Motor neuron (in vitro differentiated cells): ENCODE measurements around the gene PDGFRB. TPM values are rescaled to one million over a fixed set of nuclear protein-coding genes. Genes with fewer than 3 reads are reported as not detected.

Experiments
- ATAC-seq, 8 experiments: fragments of 200-7000 bp; cut with Tn5 transposase; replicated peaks in 6 of 8; 2 replicates each; pipeline ENCODE4 v1.8.0; 2021; ENCODE audit warnings: mild to moderate bottlenecking in 8 of 8, moderate library complexity in 8 of 8
- H3K27ac ChIP-seq, 2 donors: fragments of 250-450 bp; sonication (Bioruptor Pico); 2 replicates each; pipeline ENCODE4 v1.9.0; 2021; ENCODE audit warnings: antibody characterized with exemption in 2 of 2, mild to moderate bottlenecking in 2 of 2, moderate library complexity in 1 of 2
- H3K4me1 ChIP-seq, 2 donors: fragments of 250-450 bp; sonication (Bioruptor Pico); replicated peaks in 1 of 2; 2 replicates each; pipeline ENCODE4 v1.6.1; 2021; ENCODE audit warnings: antibody characterized with exemption in 2 of 2, mild to moderate bottlenecking in 2 of 2, moderate library complexity in 1 of 2
- H3K4me3 ChIP-seq, 5 donors: fragments of 250-450 bp; sonication (Bioruptor Pico); 2 replicates each; pipeline ENCODE4 v1.9.0; 2021; ENCODE audit warnings: antibody characterized with exemption in 5 of 5, mild to moderate bottlenecking in 5 of 5, moderate library complexity in 4 of 5
- WGBS, 10 experiments: fragments of 450-650 bp; shearing (Covaris generic); methylation state at CpG; one replicate each; pipeline ENCODE4 v1.0.0; 2022; 5-methylcytosine and 5-hydroxymethylcytosine counted together
- in situ Hi-C, 9 experiments: fragments of 400-800 bp; cut with MboI; loops; one replicate each; pipeline ENCODE4 v1.15.0; 2021; ENCODE audit warnings: low sequenced_read_pairs in 9 of 9, low pct_unique_long_range_greater_than_20kb in 2 of 9; ENCODE audit not compliant: unreplicated experiment in 9 of 9
- total RNA-seq, 8 experiments: library from RNA; unstranded; fragments of 300-600 nt; gene quantifications; 2 replicates each; pipeline versions ENCODE4 v1.2.3 to v1.2.4, GENCODE V29; 2022

Gene PDGFRB
- total RNA-seq, 8 experiments from 2014 or later = 0.38 to 42.4 (median 4.6) TPM

DNA sequence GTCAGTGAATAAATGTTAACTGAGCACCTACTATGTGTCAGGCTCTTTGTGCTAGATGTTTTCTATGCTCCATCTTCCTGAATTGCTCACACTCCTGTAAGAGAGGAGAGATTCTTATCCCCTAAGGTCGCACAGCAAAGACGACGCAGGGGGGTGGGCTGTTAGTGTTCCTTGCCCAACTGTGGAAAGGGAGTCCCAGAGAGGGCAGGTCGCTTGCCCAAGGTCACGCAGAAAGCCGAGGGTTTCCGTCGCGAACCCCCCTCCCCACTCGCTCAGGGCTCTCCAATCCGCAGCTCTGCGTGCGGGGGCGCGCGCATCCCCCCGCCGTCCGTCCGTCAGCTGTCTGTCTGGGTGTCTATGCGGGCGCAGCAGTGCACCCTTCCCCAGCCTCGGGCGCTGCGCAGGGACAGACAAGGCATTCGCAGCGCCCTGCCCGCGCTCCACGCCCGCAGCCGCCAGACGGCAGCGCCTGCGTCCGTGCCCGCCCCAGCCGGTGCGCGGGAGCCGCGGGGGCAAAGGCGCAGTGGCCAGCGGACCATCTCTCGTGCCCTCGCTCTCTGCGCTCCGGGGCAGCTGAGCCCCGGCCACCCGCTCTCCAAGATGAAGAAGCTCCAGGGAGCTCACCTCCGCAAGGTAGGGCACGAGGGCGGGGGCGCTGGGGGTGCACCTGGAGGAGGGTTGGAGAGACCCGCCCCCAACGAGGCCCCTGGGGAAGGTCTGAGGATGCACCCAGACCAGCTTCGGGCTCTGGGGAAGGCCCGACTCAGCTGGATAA is 34.3 kb upstream of the PDGFRB start, which contains the start of gene SLC6A7:
TSS of gene SLC6A7 (plus strand) at position 335 of the 775 bp plus-strand sequence. CDS start at position 601, 266 bp downstream.
- peaks cover 24 to 28% of the 10 kb centered on the region in 2 donors for H3K4me1 ChIP-seq
- no peak within 1 kb of the TSS for H3K27ac ChIP-seq
- no peak within 1 kb of the TSS for H3K4me3 ChIP-seq
- WGBS, 10 experiments = 3 to 75% (median 23%) methylated on average over 2 to 10 of the region's 58 CpGs; no CpG with 5 or more reads in 3 of the 10 experiments
- ATAC-seq = peak in 5 of 8 experiments; percentile 25 to 67 (median 60)
- in situ Hi-C loops = no loop called here

DNA sequence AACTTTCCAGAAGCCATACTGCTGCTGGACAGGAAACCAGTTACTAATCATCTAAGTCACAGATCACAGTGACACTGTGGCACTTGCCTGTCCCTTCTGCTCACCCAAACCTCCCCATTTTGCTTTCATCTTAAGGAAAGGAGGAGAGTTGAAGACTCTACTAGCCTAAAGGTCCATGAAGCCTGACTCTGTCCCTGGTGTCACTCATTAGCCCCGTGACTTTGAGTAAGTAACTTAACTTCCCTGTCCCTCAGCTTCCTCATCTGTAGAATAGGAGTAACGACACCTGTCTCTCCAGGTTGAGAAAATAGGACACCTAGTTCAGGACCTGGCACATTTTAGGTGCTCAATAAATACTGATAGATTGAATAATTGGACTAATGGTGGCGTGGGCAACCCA is 33.7 kb upstream of the PDGFRB start:
- no peak overlapping the region for H3K4me3 ChIP-seq
- peaks cover 23 to 28% of the 10 kb centered on the region in 2 donors for H3K4me1 ChIP-seq
- in situ Hi-C loops = no loop called here
- H3K27ac ChIP-seq = no peak overlapping the region
- WGBS, 10 experiments = 53 to 83% (median 80%) methylated on average over 1 to 3 of the region's 3 CpGs; no CpG with 5 or more reads in 2 of the 10 experiments
- ATAC-seq = no peak

DNA sequence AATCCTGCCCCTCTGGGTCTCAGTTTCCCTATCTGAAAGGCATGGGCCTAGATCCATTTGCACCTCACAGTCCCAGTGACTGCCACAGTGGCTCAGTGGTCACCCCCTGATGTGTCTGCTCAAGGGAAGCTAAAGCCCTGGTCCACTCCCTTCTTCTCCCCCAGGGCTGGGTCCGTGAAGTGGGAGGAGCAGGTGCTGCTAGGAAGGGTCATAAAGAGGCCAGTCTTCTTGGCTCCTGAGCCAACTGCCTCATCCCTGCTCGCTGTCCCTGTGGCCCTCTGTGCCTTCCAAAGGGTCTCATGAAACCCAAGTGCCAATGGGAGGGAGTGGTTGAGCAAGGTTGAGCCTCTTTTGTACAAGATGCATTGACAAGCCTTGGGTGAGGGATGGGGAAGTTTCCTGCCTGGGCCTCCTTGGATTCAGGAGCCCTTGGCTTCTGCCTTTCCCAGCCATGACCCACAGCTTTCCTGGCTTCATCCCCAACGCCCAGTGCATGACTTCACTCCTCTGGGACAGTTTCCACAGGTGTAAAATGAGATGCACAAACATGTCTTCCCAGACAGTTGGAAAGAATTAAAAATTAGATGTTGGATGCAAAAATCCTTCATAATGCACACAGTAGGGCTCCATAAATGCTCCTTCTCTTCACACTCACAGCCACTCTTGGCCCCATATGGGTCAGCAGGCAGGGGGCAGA is 32.6 kb upstream of the PDGFRB start:
- ATAC-seq = peak in 1 of 8 experiments; percentile 18

GRCh38 chr5:150186897-150187296 is 31.3 kb upstream of the PDGFRB start:
- H3K4me3 ChIP-seq = no peak overlapping the region
- 9 to 88% (median 61%) methylated on average over 1 to 3 of the region's 4 CpGs; no CpG with 5 or more reads in 4 of the 10 experiments for WGBS, 10 experiments
- in situ Hi-C loops = no loop called here
- H3K4me1 ChIP-seq = peaks cover 18 to 21% of the 10 kb centered on the region in 2 donors
- no peak overlapping the region for H3K27ac ChIP-seq
- ATAC-seq = peak in 2 of 8 experiments; percentile 50 to 65

More for the DNA sequence above, 32.6 kb upstream of the PDGFRB start:
- Histone ChIP-seq H3K27ac (no peak overlapping the region), H3K4me3 (no peak overlapping the region), H3K4me1 (peaks cover 28 to 34% of the 10 kb centered on the region in 2 donors)
- WGBS, 10 experiments = 17 to 80% (median 80%) methylated on average over 1 to 3 of the region's 3 CpGs; no CpG with 5 or more reads in 5 of the 10 experiments
- in situ Hi-C loops = no loop called here

- no peak for ATAC-seq
- H3K4me3 ChIP-seq = no peak overlapping the region
- peaks cover 14 to 17% of the 10 kb centered on the region in 2 donors for H3K4me1 ChIP-seq
- H3K27ac ChIP-seq = no peak overlapping the region
- WGBS, 10 experiments = 67 to 100% (median 87%) methylated on average over 1 to 7 of the region's 8 CpGs; no CpG with 5 or more reads in 5 of the 10 experiments
- in situ Hi-C loops = no loop called here
Measured at GRCh38 chr5:150186137-150186536, 30.5 kb upstream of the PDGFRB start.

DNA sequence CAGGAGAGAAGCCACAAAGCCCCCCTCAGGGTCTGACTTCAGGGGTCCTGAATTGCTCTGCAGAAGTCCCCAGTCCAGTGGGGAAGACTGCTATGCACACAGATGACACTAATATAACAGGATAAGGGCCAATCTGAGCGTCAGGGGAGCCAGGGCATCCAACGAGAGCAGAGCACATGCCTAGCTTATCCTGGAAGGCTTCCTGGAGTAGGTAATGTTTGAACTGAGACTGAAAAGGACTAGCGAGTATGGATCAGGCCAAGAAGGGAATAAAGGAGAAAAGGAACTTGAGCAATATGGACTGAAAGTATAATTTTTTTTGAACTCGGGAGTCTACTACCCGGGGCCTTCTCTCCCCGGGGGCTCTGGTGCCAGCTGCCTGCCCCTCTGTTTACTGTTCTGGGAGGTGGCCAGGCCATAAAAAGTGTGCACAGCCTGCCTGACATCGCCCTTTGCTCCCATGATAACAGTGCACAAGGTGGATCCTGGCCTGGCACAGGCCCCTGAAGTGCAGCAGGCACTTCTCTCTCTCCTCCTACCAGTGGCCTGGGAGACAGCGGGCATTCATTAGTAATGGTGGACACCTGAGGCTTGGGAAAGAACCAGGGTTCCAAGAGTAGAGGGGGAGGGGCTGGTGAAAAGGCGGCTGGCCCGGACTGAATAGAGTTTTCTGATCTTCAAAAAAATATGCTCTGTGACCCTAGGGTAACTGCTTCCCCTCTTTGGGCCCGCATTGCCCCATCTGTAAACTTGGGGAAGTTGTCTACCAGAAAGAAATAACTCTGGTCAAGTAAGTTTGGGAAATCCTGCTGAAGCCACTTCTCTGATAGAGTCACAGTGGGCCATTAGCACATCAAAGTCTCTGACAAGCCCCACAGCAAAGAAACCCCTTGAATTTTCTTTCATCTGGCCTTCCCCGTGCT is 29.6 kb upstream of the PDGFRB start:
- peaks cover 7 to 11% of the 10 kb centered on the region in 2 donors for H3K4me1 ChIP-seq
- no peak for ATAC-seq
- WGBS, 10 experiments = 50 to 100% (median 75%) methylated on average over 1 to 9 of the region's 12 CpGs; no CpG with 5 or more reads in 2 of the 10 experiments
- H3K27ac ChIP-seq = no peak overlapping the region
- in situ Hi-C loops = no loop called here
- H3K4me3 ChIP-seq = no peak overlapping the region

GRCh38 chr5:150184006-150184405 is 28.4 kb upstream of the PDGFRB start:
- peak in 1 of 8 experiments; percentile 4 for ATAC-seq
- Histone ChIP-seq H3K4me3 (no peak overlapping the region), H3K4me1 (peaks cover 5 to 6% of the 10 kb centered on the region in 2 donors), H3K27ac (no peak overlapping the region)
- in situ Hi-C loops = no loop called here
- 40 to 100% (median 72%) methylated on average over 1 of the region's 2 CpGs; no CpG with 5 or more reads in 6 of the 10 experiments for WGBS, 10 experiments

DNA sequence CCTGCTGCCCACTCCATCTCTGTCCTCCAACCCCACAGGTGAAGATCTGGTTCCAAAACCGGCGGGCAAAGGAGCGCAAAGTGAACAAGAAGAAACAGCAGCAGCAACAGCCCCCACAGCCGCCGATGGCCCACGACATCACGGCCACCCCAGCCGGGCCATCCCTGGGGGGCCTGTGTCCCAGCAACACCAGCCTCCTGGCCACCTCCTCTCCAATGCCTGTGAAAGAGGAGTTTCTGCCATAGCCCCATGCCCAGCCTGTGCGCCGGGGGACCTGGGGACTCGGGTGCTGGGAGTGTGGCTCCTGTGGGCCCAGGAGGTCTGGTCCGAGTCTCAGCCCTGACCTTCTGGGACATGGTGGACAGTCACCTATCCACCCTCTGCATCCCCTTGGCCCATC is 27.8 kb upstream of the PDGFRB start:
- 66 to 93% (median 92%) methylated on average over 2 to 9 of the region's 12 CpGs; no CpG with 5 or more reads in 6 of the 10 experiments for WGBS, 10 experiments
- Histone ChIP-seq H3K4me1 (peaks cover 5 to 6% of the 10 kb centered on the region in 2 donors), H3K4me3 (no peak overlapping the region), H3K27ac (no peak overlapping the region)
- ATAC-seq = no peak
- in situ Hi-C loops = no loop called here

DNA sequence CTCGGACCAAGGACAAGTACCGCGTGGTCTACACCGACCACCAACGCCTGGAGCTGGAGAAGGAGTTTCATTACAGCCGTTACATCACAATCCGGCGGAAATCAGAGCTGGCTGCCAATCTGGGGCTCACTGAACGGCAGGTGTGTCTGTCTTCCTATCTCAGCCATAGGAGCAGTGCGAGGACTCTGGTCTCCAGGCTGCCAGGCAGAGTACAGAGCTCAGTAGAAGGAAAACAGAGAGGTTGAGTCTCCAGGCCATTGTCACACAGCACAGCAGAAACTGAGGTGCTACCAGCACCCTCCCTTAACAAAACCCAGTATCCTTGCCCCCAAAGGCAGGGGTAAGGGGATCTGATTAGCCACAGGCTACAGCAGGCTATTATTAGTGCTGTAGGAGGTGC is 27.1 kb upstream of the PDGFRB start:
- no peak for ATAC-seq
- in situ Hi-C loops = no loop called here
- Histone ChIP-seq H3K4me3 (no peak overlapping the region), H3K4me1 (peaks cover 5 to 6% of the 10 kb centered on the region in 2 donors), H3K27ac (no peak overlapping the region)
- 85 to 100% (median 98%) methylated on average over 1 to 8 of the region's 10 CpGs; no CpG with 5 or more reads in 2 of the 10 experiments for WGBS, 10 experiments

DNA sequence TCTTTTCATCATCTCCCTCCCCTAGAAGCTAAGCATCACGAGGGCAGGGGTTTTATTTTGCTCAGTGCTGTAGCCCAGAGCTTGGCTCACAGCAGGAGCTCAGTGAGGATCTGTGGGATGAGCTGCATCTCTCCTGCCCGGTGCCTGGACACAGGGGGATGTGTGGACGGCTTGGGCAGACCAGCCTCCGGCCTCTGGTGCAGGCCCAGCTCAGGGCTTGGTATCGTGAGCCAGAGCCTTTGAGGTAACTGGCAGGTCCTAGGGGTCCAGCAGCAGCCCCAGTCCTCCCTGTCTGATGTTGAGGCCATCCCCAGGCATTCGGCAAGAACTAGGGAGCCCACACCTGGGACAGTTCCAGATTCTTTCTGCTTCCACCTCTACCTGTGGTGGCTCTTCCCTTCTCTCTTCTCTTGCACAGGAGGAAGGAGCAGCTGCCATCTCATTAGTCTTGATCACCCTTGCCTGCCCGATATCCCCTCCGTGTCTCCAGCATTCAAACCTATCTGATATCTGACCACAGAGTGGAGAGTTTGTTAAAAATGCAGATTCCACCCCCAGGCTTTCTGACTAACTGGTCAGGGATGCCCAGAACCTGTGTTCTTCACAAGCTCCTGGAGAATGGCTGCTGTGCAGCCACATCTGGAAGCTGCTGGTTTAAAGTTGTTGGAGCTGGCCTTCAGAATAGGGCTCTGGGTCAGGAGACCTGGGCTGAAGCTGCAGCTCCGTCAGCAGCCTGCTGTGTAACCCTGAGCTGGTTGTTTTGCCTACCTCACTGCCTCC is 26.3 kb upstream of the PDGFRB start:
- in situ Hi-C loops = no loop called here
- peaks cover 5 to 6% of the 10 kb centered on the region in 2 donors for H3K4me1 ChIP-seq
- H3K4me3 ChIP-seq = no peak overlapping the region
- H3K27ac ChIP-seq = no peak overlapping the region
- no peak for ATAC-seq
- WGBS, 10 experiments = 48 to 100% (median 74%) methylated on average over 1 to 6 of the region's 9 CpGs

DNA sequence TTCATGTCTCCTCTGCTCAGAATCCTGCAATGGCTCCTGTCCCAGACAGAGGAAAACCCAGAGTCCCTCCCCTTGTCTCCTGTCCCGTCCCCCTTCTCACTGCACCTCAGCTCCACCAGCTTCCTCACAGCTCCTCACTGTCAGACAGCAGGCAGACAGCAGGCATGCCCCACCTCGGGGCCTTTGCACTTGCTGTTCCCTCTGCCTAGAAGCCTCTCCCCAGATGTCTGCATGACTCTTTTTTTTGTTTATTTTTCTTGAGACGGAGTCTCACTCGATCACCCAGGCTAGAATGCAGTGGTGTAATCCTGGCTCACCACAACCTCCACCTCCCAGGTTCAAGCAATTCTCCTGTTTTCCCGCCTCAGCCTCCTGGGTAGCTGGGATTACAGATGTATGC is 25.4 kb upstream of the PDGFRB start:
- WGBS, 10 experiments = 25 to 100% (median 77%) methylated on average over 1 to 3 of the region's 5 CpGs; no CpG with 5 or more reads in 6 of the 10 experiments
- Histone ChIP-seq H3K4me3 (no peak overlapping the region), H3K4me1 (peaks cover 5 to 6% of the 10 kb centered on the region in 2 donors), H3K27ac (no peak overlapping the region)
- in situ Hi-C loops = no loop called here
- peak in 3 of 8 experiments; percentile 57 to 73 (median 69) for ATAC-seq
